ENCODE results near the gene STK38.

STK38 gene

DNA sequence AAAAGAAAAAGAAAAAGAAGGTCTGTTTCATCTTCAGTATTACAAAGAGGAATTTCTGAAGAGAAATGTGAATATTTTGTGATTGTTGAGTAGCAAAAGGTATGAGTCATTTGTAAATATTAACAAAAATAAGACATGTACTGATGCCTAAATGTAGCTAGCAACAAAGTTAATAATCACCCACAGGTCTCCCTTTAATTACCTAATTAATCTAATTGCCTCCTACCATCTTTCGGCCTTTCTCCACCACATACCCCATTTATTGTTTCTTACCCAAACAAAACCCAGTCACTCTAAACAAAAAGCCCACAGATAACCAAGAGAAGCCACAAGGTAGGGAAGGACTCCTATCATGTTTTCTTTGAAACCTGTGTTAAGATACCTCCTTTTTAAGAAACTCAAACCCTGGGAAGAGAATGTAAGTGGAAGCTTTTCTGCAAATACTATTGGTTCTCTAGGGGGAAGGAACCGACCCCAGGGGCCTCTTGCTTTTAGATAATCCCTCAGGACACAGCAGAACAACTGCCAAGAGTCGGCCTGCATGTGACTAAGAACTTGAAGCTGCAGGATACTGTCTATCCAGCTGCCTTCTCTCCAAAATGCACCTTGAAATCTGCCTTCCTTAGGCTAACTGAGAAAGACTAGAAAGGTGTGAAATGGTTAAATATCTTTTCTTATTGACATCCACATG lies 16.1 kb upstream of the STK38 start:
- H3K4me3 ChIP-seq (ENCODE audit: low read depth, low read length), result no peak overlapping the region
- TF ChIP-seq, protein P1, sequence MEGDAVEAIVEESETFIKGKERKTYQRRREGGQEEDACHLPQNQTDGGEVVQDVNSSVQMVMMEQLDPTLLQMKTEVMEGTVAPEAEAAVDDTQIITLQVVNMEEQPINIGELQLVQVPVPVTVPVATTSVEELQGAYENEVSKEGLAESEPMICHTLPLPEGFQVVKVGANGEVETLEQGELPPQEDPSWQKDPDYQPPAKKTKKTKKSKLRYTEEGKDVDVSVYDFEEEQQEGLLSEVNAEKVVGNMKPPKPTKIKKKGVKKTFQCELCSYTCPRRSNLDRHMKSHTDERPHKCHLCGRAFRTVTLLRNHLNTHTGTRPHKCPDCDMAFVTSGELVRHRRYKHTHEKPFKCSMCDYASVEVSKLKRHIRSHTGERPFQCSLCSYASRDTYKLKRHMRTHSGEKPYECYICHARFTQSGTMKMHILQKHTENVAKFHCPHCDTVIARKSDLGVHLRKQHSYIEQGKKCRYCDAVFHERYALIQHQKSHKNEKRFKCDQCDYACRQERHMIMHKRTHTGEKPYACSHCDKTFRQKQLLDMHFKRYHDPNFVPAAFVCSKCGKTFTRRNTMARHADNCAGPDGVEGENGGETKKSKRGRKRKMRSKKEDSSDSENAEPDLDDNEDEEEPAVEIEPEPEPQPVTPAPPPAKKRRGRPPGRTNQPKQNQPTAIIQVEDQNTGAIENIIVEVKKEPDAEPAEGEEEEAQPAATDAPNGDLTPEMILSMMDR (IDR thresholded peaks at IDR 0.05; ENCODE audit: insufficient read depth, low read depth, low read length, missing control alignments), result no peak
- no peak for DNase-seq (ENCODE audit: low read depth)

DNA sequence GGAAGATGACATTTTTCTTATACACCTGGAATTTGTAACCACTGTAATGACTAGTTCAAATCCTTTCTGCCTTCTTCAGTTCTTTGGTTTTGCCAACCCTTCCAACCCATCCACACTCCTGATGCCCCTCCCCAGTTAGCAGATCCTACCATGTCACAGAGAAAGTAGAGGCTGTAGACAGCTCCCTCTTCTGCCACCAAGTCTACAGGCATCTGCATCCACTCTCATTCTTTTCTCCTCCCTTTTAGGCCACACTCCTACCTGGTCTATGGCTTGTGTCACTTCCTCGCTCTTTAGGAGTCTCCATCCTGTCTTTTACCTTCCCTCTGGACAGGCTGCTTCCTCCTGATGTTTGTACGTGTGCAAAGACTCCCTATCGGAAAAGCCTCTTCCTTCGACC lies 13.5 kb upstream of the STK38 start:
- TF ChIP-seq, protein P1 (IDR thresholded peaks at IDR 0.05; ENCODE audit: insufficient read depth, low read depth, low read length, missing control alignments), result no peak
- DNase-seq (ENCODE audit: low read depth), result no peak
- H3K4me3 ChIP-seq (ENCODE audit: low read depth, low read length), result no peak overlapping the region

DNA sequence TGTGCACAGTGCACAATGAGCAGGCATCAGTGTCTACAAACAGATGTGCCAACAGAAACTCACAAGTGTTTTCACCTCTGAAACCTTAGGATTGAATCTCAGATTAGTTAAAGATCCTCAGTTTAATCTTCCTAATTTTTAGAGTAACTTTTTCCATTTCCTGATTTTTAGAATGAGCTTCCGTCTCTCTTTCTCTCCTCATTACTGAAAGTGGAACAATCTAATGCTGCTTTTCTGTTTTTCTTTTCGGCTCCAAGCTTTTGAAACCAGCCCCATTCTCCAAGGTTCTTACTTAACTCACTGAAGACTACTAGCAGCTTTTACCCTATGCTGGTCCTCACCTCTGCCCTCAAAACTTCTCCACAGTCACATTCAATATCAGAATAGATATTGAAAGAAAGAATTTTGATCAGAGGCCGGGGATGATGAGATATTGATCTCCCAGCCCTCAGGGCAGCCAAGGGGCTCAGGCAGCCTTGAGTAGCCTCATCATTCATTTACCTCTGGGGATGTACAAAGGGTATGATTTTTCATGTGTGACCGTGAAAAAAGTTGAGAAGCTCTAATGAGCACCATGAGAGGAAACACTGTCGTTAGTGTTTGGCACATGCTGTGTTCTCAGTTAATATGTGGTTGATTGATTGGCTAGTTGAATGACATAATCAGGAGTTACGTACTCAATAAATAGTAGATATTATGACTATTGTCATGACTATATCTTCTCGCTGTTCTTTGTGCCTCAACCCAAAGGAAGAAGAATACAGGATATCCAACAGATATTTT lies 11.9 kb upstream of the STK38 start:
- no peak for DNase-seq (ENCODE audit: low read depth)
- TF ChIP-seq, protein P1 (IDR thresholded peaks at IDR 0.05; ENCODE audit: insufficient read depth, low read depth, low read length, missing control alignments), result no peak
- no peak overlapping the region for H3K4me3 ChIP-seq (ENCODE audit: low read depth, low read length)

DNA sequence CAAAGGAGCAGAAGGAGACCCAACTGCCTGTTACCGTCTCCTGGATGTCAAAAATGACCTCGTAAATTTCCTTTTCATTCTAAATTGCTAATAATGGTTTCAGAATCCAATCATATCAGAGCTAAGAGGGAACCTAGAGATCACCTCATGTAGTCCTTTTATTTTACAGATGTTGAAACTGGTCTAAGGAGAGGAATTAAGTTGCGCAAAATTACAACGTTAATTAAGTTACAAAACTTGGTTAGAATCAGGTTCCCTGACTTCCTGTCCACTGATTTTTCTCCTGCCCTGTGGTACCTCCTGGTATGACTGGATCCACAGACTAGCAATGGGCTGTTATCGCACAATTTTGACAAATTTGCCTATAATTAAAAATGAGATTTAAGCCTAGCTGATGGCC lies 9.0 kb upstream of the STK38 start:
- TF ChIP-seq, protein P1 (IDR thresholded peaks at IDR 0.05; ENCODE audit: insufficient read depth, low read depth, low read length, missing control alignments), result no peak
- DNase-seq (ENCODE audit: low read depth), result no peak
- H3K4me3 ChIP-seq (ENCODE audit: low read depth, low read length), result no peak overlapping the region

DNA sequence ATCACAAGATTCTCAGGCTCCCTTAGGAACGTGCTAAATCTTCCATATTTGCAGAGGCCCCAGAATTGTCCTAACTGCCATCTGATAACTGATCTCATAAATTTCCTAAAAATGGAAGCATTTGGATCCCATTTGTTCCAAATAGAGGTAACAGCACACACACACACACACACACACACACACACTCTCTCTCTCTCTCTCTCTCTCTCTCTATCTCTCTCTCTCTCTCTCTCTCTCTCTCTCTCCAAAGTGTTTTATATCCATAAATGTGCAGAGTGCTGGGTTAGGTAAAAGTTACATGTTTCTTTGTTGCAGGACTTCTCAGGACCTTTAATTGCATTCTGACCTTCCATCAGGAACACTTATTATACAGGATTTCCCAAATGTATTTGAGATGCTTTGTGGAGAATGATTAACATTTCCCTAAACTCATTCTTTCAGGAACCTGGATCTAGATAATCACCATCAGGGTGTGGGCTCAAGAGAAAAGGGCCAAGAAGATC lies 8.5 kb upstream of the STK38 start:
- TF ChIP-seq, protein P1 (IDR thresholded peaks at IDR 0.05; ENCODE audit: insufficient read depth, low read depth, low read length, missing control alignments), result no peak
- DNase-seq (ENCODE audit: low read depth), result no peak

DNA sequence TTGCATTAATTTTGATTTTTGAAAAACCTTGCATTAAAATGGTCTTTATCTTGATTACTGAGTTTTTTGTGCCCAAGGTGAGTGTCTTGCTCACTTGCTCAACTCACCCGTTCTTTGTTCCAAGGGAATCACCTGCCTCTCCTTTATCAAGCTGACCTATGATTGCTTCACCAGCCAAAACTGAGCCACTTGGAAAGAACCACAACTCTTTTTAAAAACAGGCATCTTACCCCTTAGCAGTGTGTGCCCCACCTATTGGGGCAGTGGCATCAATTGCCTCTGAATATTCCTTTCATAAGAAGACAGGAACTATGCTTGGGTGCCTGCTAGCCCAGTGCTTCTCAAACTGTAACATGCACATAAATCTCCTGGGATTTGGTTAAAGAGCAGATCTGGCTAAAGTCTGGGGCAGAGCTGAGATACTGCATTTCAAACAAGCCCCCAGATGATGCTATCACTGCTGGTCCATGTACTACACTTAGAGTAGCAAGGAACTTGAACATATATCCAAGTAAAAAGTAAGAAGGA lies 3.3 kb upstream of the STK38 start:
- no peak for DNase-seq (ENCODE audit: low read depth)
- TF ChIP-seq, protein P1 (IDR thresholded peaks at IDR 0.05; ENCODE audit: insufficient read depth, low read depth, low read length, missing control alignments), result no peak
- no peak overlapping the region for H3K4me3 ChIP-seq (ENCODE audit: low read depth, low read length)

More for the DNA sequence above, 8.5 kb upstream of the STK38 start:
- H3K4me3 ChIP-seq (ENCODE audit: low read depth, low read length), result no peak overlapping the region
